Activated effector memory CD4-positive, alpha-beta T cell treated with Interleukin-2 at 50 U/mL for 16 hours (primary cell): ENCODE measurements around the gene IL4.
A peak's percentile ranks its signal among the peaks of the same experiment; 100 is the strongest.
"Not testable (repeated sequence)": the region's sequence is repeated elsewhere in the genome, so short reads cannot be mapped to it uniquely, and the experiment has no call there.

ENCODE experiments used
- DNase-seq: peaks from one replicate; pipeline ENCODE4 v3.0.0-alpha.2; 2020

The IL4 gene

GRCh38 chr5:132674671-132675506 is 1.1 kb downstream of the IL4 start:
- no peak for DNase-seq

GRCh38 chr5:132675936-132676689 is 2.3 kb downstream of the IL4 start:
- DNase-seq, result no peak

- no peak for DNase-seq
Measured at GRCh38 chr5:132677191-132677590, 3.4 kb downstream of the IL4 start.

GRCh38 chr5:132677682-132678400 is 4.1 kb downstream of the IL4 start:
- DNase-seq, result no peak

GRCh38 chr5:132678735-132679134 is 4.9 kb downstream of the IL4 start:
- DNase-seq, result no peak

GRCh38 chr5:132679166-132679565 is 5.4 kb downstream of the IL4 start:
- no peak for DNase-seq

- no peak for DNase-seq
Measured at GRCh38 chr5:132679717-132680380, 6.1 kb downstream of the IL4 start.

GRCh38 chr5:132680780-132681475 is 7.1 kb downstream of the IL4 start:
- no peak for DNase-seq

GRCh38 chr5:132681476-132681831 is 7.7 kb downstream of the IL4 start:
- DNase-seq, result no peak

- no peak for DNase-seq
Measured at GRCh38 chr5:132681983-132682382, 8.2 kb downstream of the IL4 start.

- no peak for DNase-seq
Measured at GRCh38 chr5:132684491-132684890, 10.7 kb downstream of the IL4 start.

GRCh38 chr5:132684922-132685720 is 11.3 kb downstream of the IL4 start:
- no peak for DNase-seq

- no peak for DNase-seq
Measured at GRCh38 chr5:132686193-132686592, 12.4 kb downstream of the IL4 start.

- peak; percentile 44 for DNase-seq
Measured at GRCh38 chr5:132687995-132688394, 14.2 kb downstream of the IL4 start.

- no peak for DNase-seq
Measured at GRCh38 chr5:132688536-132689339, 14.9 kb downstream of the IL4 start.

GRCh38 chr5:132689513-132689912 is 15.7 kb downstream of the IL4 start:
- no peak for DNase-seq

GRCh38 chr5:132690156-132690555 is 16.4 kb downstream of the IL4 start:
- no peak for DNase-seq

- DNase-seq, result not testable (repeated sequence)
Measured at GRCh38 chr5:132691755-132692631, 18.2 kb downstream of the IL4 start.

GRCh38 chr5:132692632-132692967 is 18.8 kb downstream of the IL4 start:
- DNase-seq, result no peak

- DNase-seq, result no peak
Measured at GRCh38 chr5:132695956-132696355, 22.2 kb downstream of the IL4 start.
